Mammary epithelial cell (primary cell): ENCODE measurements around the gene PTPN1.

Experiments
- EZH2 ChIP-seq: IDR thresholded peaks from 2 replicates; pipeline ENCODE4 v1.6.1; 2012; ENCODE audit warnings: low read length, inconsistent platforms, borderline replicate concordance
- TF ChIP-seq, protein P1 (sequence below), 2 donors: IDR thresholded peaks in 1 of 2; conservative IDR thresholded peaks in 1 of 2; 2 replicates each; pipeline ENCODE4 v1.5.1; 2011 to 2012; ENCODE audit warnings: inconsistent platforms in 2 of 2, low read length in 2 of 2, mild to moderate bottlenecking in 2 of 2, control low read depth in 1 of 2, low read depth in 1 of 2; ENCODE audit not compliant: insufficient read depth in 1 of 2; ENCODE audit errors: extremely low read depth in 1 of 2

DNA sequence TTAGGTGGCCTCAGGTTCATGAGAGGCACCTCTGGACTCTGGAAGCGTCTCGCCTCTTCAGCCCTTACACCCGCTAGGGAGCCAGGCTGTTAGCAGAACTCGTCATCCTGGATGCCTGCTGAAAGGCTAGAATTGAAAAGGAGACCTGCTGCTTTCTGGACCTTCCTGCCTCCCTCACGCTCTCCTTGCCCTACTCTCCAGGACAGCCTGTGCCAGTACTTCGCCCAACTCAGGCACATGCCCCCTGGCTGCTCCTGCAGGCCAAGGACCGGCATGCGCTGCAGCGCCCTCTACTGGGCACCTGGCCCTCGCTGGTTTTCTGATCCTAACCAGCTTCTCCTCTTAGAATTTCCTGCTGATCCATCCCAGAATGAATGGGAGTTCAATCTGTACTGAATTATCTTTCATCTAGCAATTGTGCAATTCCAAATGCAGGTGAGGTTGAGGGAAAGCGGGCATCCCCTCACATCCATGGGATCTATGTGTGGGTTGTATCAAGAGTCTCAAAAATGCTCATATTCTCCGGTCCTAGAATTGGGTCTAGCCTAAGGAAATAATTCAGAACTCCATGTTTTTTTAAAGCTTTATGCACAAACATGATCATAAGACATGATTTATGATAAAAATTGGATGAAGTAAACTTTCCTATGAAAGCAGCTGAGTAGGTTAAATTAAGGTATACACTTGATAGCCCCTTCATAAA is 78.0 kb downstream of the PTPN1 start:
- TF ChIP-seq, protein P1, sequence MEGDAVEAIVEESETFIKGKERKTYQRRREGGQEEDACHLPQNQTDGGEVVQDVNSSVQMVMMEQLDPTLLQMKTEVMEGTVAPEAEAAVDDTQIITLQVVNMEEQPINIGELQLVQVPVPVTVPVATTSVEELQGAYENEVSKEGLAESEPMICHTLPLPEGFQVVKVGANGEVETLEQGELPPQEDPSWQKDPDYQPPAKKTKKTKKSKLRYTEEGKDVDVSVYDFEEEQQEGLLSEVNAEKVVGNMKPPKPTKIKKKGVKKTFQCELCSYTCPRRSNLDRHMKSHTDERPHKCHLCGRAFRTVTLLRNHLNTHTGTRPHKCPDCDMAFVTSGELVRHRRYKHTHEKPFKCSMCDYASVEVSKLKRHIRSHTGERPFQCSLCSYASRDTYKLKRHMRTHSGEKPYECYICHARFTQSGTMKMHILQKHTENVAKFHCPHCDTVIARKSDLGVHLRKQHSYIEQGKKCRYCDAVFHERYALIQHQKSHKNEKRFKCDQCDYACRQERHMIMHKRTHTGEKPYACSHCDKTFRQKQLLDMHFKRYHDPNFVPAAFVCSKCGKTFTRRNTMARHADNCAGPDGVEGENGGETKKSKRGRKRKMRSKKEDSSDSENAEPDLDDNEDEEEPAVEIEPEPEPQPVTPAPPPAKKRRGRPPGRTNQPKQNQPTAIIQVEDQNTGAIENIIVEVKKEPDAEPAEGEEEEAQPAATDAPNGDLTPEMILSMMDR (conservative IDR thresholded peaks at IDR 0.05 in 1 of 2, IDR thresholded peaks at IDR 0.05 in 1 of 2; ENCODE audit: extremely low read depth in 1 of 2, insufficient read depth in 1 of 2, low read depth in 1 of 2, low read length in 2 of 2): peak; percentile 96 to 99
- no peak for TF ChIP-seq EZH2
